LHCN-M2 (cell line): ENCODE data around the gene NSUN5. TPM values are rescaled to one million over a fixed set of nuclear protein-coding genes. Genes with fewer than 3 reads are reported as not detected.
"Not testable (repeated sequence)": the region's sequence is repeated elsewhere in the genome, so short reads cannot be mapped to it uniquely, and the experiment has no call there.

ENCODE experiments used
- DNase-seq: peaks from one replicate; pipeline ENCODE4 v3.0.0-alpha.2; 2012; ENCODE audit warnings: low read depth
- total RNA-seq: library from RNA; depleted of rRNA; stranded (reverse); fragments of >200 nt; gene quantifications from 2 replicates; pipeline ENCODE4 v1.2.3, GENCODE V29; 2014

Gene NSUN5
- total RNA-seq, 1 experiment from 2014 or later, result 53.9 TPM

DNA sequence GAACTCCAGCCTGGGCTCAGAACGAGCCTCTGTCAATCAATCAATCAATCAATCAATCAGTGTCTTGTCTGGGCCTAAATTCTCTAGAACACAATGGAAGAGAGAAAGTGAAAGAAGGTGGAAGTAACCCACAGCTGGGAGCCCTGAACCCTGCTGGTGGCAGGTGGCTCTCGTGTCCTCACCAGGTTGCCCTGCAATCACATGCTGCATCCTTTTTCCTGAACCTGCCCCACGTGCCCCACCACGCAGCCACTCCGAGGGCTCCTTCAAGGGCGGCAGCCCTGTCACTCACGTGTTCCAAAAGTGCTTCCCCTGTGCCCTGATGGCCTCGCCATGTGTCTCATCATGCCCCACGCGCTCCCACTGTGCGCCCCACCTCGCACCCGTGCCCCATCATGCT is 18.8 kb upstream of the NSUN5 start:
- not testable (repeated sequence) for DNase-seq

- not testable (repeated sequence) for DNase-seq
These were observed 16.8 kb upstream of the NSUN5 start for GRCh38 chr7:73325424-73325823.

DNA sequence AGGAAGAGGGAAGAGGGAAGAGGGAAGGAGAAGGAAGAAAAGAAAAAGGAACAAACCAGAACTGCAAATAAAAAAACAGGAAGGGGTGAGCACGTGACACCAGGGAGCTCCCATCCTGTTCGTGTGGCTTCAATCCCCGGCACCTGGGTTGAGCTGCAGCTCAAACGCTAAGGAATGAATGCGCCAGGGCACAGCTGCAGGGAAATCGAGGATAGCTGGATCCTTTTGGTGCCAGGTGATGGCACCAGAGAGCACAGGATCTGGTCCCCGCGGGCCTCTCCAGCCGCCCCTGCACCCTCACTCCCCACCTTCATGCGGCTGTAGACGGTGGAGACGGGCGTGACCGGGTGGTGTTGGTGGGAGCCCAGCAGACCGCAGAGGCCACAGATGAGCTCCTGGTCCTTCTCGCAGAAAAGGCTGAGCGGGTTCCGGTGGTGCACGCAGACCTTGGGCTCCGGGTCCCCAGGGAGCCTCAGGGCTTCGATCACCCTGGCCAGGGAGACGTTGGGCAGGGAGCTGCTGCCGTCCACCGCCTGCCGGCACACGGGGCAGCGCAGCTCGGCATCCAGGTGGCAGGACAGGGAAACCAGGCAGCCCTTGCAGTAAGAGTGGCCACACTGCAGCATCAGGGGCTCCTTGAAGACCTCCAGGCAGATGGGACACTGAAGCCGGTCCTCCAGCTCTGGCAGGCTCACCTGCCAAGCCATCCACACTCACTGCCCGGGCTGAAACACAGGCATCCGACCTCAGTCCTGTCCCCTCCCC is 15.6 kb upstream of the NSUN5 start:
- DNase-seq, result peak; percentile 59

DNA sequence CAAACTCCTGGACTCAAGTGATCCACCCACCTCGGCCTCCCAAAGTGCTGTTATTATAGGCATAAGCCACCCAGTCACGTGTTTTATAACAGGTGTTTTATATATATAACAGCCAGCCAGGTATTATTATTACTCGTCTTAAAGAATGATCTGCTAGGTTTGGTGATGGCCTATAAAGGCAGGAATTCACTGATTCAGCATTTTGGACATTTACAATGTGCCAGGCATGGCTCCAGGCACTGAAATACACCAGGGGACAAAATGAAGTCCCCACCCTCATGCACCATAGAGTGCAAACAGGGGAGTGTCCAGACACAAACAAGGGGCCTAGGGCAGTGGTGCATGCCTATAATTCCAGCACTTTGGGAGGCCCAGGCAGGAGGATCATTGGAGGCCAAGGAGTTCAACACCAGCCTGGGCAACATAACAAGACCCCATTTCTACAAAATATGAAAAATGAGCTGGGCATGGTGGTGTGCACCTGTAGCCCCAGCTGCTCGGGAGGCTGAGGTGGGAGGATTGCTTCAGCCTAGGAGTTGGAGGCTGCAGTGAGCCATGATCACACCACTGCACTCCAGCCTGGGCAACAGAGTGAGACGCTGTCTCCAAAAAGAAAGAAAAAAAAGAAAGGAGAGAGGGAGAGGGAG is 14.9 kb upstream of the NSUN5 start:
- not testable (repeated sequence) for DNase-seq

GRCh38 chr7:73320009-73320408 is 11.4 kb upstream of the NSUN5 start:
- DNase-seq, result not testable (repeated sequence)

DNA sequence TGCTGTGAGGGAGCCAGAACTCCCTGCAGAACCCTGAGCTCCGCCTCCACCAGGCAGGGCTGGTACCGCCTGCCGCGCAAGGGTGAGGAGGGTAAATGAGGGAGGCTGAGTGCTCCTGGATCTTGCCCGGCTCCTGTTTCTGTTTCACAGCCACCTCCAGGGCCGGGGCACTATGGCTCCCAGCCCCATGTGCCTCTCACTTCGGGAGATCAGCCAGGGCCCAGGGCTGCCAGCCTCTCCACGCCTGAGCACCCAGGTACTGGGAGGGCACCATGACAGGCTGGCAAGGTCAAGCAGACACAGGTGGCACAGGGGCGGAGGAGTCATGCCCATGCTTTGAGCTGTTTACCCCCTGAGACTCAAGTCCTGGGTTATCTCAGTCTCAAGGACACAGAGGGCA is 10.9 kb upstream of the NSUN5 start:
- not testable (repeated sequence) for DNase-seq

GRCh38 chr7:73318656-73319204 is 10.1 kb upstream of the NSUN5 start:
- DNase-seq, result not testable (repeated sequence)

DNA sequence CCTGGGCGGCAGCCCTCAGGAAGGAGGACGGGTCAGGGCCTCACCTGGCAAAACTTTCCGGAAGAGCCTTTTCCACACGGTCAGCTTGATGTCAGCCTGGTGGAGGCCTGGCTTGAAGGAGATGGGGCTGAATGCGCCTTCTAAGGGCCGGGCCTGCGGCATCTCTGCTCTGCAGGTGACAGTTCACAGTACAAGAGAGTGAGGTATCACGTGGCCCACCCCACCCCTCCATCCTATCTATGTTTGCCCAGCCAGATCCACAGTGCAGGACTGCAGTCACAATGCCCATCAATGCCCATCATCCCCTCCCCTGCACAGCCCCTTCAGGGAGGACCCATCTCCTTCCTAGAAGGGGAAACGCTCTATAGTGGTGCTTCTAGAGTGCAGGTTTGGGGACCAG is 7.9 kb upstream of the NSUN5 start:
- no peak for DNase-seq

- no peak for DNase-seq
These were observed 5.6 kb upstream of the NSUN5 start for GRCh38 chr7:73314271-73314670.

DNA sequence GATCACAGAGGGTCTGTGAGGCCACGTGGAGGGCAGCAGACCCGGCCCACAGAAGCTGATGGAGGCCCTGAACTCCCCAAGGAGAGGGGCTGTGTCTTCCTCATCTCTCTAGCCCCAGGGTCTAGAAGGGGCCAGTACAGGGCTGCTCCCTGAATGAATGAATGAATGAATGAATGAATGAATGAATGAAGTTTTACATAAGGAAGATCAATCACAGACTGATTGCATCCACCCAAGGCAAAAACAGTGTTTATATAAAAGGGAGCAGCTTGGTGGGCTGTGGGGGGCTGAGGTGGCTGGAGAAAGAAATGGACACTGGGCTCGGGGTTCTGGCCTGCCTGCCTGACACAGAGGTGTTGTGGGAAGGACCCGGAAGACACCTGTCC is 4.9 kb upstream of the NSUN5 start:
- DNase-seq, result no peak

- DNase-seq, result no peak
These were observed 4.3 kb upstream of the NSUN5 start for GRCh38 chr7:73312831-73313520.

- not testable (repeated sequence) for DNase-seq
These were observed 2.8 kb upstream of the NSUN5 start for GRCh38 chr7:73311421-73311820.

DNA sequence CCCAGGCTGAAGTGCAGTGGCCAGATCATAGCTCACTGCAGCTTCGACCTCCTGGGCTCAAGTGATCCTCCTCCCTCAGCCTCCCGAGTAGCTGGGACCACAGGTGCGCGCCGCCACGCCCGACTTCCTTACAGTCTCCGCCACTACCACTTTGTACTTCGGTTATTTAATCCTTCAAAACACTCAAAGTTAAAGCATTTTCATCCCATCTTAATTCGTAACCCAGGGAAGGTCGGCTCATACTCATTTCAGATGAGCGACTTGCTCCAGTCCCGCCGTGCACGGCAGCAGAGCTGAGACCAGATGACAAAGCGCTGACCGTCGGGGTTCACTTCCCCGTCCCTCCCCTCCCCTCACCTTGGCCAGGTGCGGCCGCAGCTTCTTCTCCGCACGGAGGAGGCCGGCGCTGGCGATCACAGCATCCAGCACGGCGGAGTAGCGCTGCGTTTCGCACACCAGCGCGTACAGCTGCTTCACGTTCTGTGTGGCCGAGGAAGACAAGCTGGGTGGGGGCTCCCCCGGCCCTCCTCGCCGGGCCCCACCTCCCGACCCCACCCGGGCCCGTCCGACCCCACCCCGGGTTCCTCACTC is 457 bp downstream of the NSUN5 start:
- no peak for DNase-seq

DNA sequence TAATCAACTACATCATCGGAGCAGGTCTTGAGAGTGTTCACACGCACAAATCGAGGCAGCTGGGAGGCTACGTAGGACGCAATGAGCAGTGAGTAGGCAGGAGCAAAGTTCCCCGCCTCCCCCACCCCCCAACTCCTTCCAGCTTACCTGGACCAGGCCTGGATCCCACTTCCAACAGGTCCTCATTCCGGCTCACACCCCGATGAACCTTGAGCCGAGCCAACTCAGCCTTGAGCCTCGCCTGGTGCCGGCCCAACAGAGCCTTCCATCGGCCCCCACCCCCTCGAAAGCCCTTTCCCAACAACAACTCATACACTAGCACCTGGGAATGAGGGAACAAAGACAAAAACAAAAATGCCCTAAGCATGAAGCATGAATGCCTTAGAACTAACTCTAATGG is 1.2 kb downstream of the NSUN5 start:
- no peak for DNase-seq

- DNase-seq, result not testable (repeated sequence)
These were observed 3.8 kb downstream of the NSUN5 start for GRCh38 chr7:73304612-73305387.

DNA sequence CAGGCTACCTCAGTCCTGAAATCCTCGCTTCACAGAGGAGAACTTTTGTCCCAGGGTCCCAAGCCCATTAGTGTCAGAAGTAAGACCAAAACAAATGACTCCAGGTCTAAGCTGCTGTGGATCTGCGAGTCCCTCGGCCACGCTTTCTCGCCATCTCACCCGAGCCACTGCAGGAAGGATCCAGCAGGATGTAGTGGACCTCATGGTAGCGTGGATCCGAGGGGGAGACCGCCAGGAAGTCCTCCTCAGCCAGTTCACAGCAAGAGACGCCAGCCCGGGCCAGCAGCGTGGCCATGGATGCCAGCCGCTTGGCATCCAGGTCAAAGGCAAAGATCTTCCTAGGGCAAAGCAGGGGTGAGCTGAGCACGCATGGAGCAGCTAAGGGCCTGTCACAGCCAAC is 4.6 kb downstream of the NSUN5 start:
- no peak for DNase-seq

GRCh38 chr7:73303546-73303945 is 5.1 kb downstream of the NSUN5 start:
- DNase-seq, result no peak

GRCh38 chr7:73302846-73303245 is 5.8 kb downstream of the NSUN5 start:
- DNase-seq, result not testable (repeated sequence)

DNA sequence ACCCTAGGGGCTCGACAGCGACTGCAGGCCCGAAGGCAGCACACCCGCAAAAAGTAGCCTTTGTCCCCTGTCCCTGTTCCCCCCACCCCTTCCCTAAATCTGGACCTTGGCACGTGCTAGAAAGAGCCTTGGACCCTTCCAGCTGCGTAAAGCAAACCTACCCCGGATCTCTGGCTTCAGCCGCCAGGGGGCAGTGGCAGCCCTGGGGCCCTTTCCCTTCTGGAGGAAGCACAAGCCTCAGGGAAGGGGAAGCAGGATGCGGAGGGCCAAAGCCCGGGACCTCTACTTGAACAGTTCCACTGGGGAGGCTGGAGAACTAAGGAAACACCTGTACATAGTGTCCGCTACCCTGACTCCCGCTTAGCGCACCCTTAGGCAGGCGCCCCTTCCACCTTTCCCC is 7.5 kb downstream of the NSUN5 start:
- DNase-seq, result not testable (repeated sequence)

GRCh38 chr7:73299812-73300211 is 8.8 kb downstream of the NSUN5 start:
- DNase-seq, result not testable (repeated sequence)

GRCh38 chr7:73297706-73298105 is 10.9 kb downstream of the NSUN5 start:
- DNase-seq, result not testable (repeated sequence)
